A549 (cell line): ENCODE results near the gene CPSF7.

ENCODE experiments used
- BHLHE40 ChIP-seq: IDR thresholded peaks from 2 replicates; pipeline ENCODE4 v1.6.1; 2012; ENCODE audit warnings: low read depth, low read length, inconsistent platforms
- CTCF ChIP-seq: fragments of >200 bp; sonication (Bioruptor Twin); formaldehyde crosslinking; IDR thresholded peaks from 3 replicates; pipeline ENCODE4 v1.5.1; 2016
- FOSL2 ChIP-seq, 2 experiments: fragments of 450-650 bp in 1 of 2; fragments of >200 bp in 1 of 2; sonication (Bioruptor Twin) in 1 of 2; formaldehyde crosslinking; IDR thresholded peaks; 2 replicates each; pipeline versions ENCODE4 v1.5.0 to v1.6.1; 2016 to 2020; ENCODE audit warnings: mild to moderate bottlenecking in 1 of 2, moderate library complexity in 1 of 2
- NPAS2 ChIP-seq: fragments of 250-450 bp; sonication (Bioruptor Pico); IDR thresholded peaks from 2 replicates; pipeline ENCODE4 v1.8.0; 2022; ENCODE audit warnings: mild to moderate bottlenecking, moderate library complexity, borderline replicate concordance
- POLR2A ChIP-seq: IDR thresholded peaks from 2 replicates; pipeline ENCODE4 v1.6.1; 2012; ENCODE audit warnings: mild to moderate bottlenecking, low read length

GRCh38 chr11:61357894-61358239 is 71.9 kb downstream of the CPSF7 start:
- no peak for TF ChIP-seq FOSL2 (IDR thresholded peaks at IDR 0.05)
- no peak for TF ChIP-seq FOSL2 (CRISPR knock-in tag; IDR thresholded peaks at IDR 0.05)
- no peak for TF ChIP-seq POLR2A
- no peak for TF ChIP-seq NPAS2
- no peak for TF ChIP-seq CTCF
- no peak for TF ChIP-seq BHLHE40
